HCT116 (cell line): ENCODE data around the gene GNB4. TPM values are rescaled to one million over a fixed set of nuclear protein-coding genes. Genes with fewer than 3 reads are reported as not detected.

ENCODE experiments used
- ATAC-seq: fragments of 200-7000 bp; cut with Tn5 transposase; 2 replicates; pipeline ENCODE4 v1.9.1; 2020; ENCODE audit warnings: mild to moderate bottlenecking, moderate library complexity
- BruUV-seq: library from RNA; stranded (reverse); fragments of 400-500 nt; replicated peaks from 2 replicates; lab custom pipeline; 2021; lab: Mats Ljungman, UMichigan
- CTCF ChIA-PET: fragments of 300-600 bp; sonication (Branson Sonifier 250); formaldehyde crosslinking; loops from one replicate; lab custom pipeline; 2021; ENCODE audit warnings: antibody characterized with exemption; lab: Charles Lee
- POLR2A ChIA-PET: fragments of 300-600, 350-600 bp; sonication (Branson Sonifier 250); formaldehyde crosslinking; loops from one replicate; lab custom pipeline; 2021; ENCODE audit warnings: antibody characterized with exemption; lab: Charles Lee
- RAD21 ChIA-PET, 2 experiments: fragments of 300-600 bp; sonication (Branson Sonifier 250); formaldehyde crosslinking; loops; one replicate each; lab custom pipeline; 2023; ENCODE audit warnings: low total read pairs in 2 of 2; ENCODE audit not compliant: uncharacterized antibody in 2 of 2, unreplicated experiment in 2 of 2, low non-redundant PET in 1 of 2; lab: Charles Lee
- DNase-seq: peaks from one replicate; pipeline ENCODE4 v3.0.0-alpha.2; 2010; ENCODE audit warnings: low read depth, low spot score
- H2AFZ ChIP-seq: fragments of 200-600 bp; shearing (Covaris generic), sonication (generic); 2 replicates; pipeline ENCODE4 v1.6.1; 2017; ENCODE audit warnings: low read depth, mixed run types, mixed read lengths, antibody characterized with exemption, low read length; ENCODE audit not compliant: poor library complexity, severe bottlenecking
- H3K27ac ChIP-seq: 2 replicates; pipeline ENCODE4 v1.5.1; 2012; ENCODE audit warnings: low read depth, low read length
- H3K27me3 ChIP-seq: fragments of 200-600 bp; sonication (generic); 2 replicates; pipeline ENCODE4 v1.6.1; 2016; ENCODE audit warnings: mixed run types, low read length, mixed read lengths; ENCODE audit not compliant: insufficient read depth
- H3K36me3 ChIP-seq, 2 experiments: fragments of 200-500 bp in 1 of 2; fragments of 200-600 bp in 1 of 2; sonication (Bioruptor generic) in 1 of 2; sonication (generic) in 1 of 2; 2 replicates each; pipeline versions ENCODE4 v1.5.1 to v1.6.1; 2014 to 2016; ENCODE audit warnings: low read length in 2 of 2, inconsistent platforms in 1 of 2, mixed read lengths in 1 of 2, mixed run types in 1 of 2; ENCODE audit not compliant: insufficient read depth in 2 of 2, control insufficient read depth in 1 of 2
- H3K4me1 ChIP-seq, 2 experiments: fragments of 200-600 bp in 1 of 2; sonication (generic) in 1 of 2; 2 replicates each; pipeline versions ENCODE4 v1.5.1 to v1.6.1; 2012 to 2017; ENCODE audit warnings: low read length in 2 of 2, inconsistent platforms in 1 of 2, mild to moderate bottlenecking in 1 of 2, mixed read lengths in 1 of 2, mixed run types in 1 of 2, moderate library complexity in 1 of 2; ENCODE audit not compliant: insufficient read depth in 2 of 2, control insufficient read depth in 1 of 2
- H3K4me2 ChIP-seq: fragments of 200-600 bp; sonication (generic); 2 replicates; pipeline ENCODE4 v1.6.1; 2017; ENCODE audit warnings: mixed run types, low read length, mixed read lengths
- H3K4me3 ChIP-seq, 2 experiments: fragments of 200-600 bp in 1 of 2; sonication (generic) in 1 of 2; replicated peaks in 1 of 2; 2 replicates each; pipeline ENCODE4 v1.5.1; 2011 to 2016; ENCODE audit warnings: low read length in 2 of 2, control low read depth in 1 of 2, low read depth in 1 of 2, mild to moderate bottlenecking in 1 of 2, mixed read lengths in 1 of 2, mixed run types in 1 of 2
- H3K79me2 ChIP-seq: fragments of 200-600 bp; sonication (generic); 2 replicates; pipeline ENCODE4 v1.6.1; 2017; ENCODE audit warnings: mild to moderate bottlenecking, mixed run types, low read length, moderate library complexity, mixed read lengths; ENCODE audit not compliant: insufficient read depth
- H3K9ac ChIP-seq: fragments of 200-600 bp; sonication (generic); 2 replicates; pipeline ENCODE4 v1.6.1; 2016; ENCODE audit warnings: low read length, mixed read lengths
- H3K9me2 ChIP-seq: fragments of 200-600 bp; sonication (generic), shearing (Covaris generic); 2 replicates; pipeline ENCODE4 v1.6.1; 2017; ENCODE audit warnings: mixed run types, mild to moderate bottlenecking, moderate library complexity; ENCODE audit not compliant: insufficient read depth
- H3K9me3 ChIP-seq, 2 experiments: fragments of 200-500 bp in 1 of 2; fragments of 200-600 bp in 1 of 2; sonication (Bioruptor generic) in 1 of 2; sonication (generic) in 1 of 2; 2 replicates each; pipeline ENCODE4 v1.6.1; 2014 to 2017; ENCODE audit warnings: low read length in 2 of 2, mixed read lengths in 2 of 2, inconsistent platforms in 1 of 2, low read depth in 1 of 2, mild to moderate bottlenecking in 1 of 2, mixed run types in 1 of 2, moderate library complexity in 1 of 2; ENCODE audit not compliant: control insufficient read depth in 1 of 2, insufficient read depth in 1 of 2
- H4K20me1 ChIP-seq: fragments of 200-600 bp; sonication (generic), shearing (Covaris generic); 2 replicates; pipeline ENCODE4 v1.6.1; 2017; ENCODE audit warnings: mixed run types, mild to moderate bottlenecking, moderate library complexity; ENCODE audit not compliant: insufficient read depth
- CBX3 ChIP-seq: IDR thresholded peaks from 2 replicates; pipeline ENCODE4 v1.6.1; 2012; ENCODE audit warnings: low read depth
- CEBPB ChIP-seq: IDR thresholded peaks from 2 replicates; pipeline ENCODE4 v1.6.1; 2012; ENCODE audit warnings: low read depth
- EZH2 ChIP-seq: fragments of 200-600 bp; sonication (generic); IDR thresholded peaks from 2 replicates; pipeline ENCODE4 v1.6.1; 2017; ENCODE audit warnings: antibody characterized with exemption, mixed run types
- EZH2phosphoT487 ChIP-seq: fragments of 200-600 bp; IDR thresholded peaks from 2 replicates; pipeline ENCODE4 v1.6.1; 2018; ENCODE audit warnings: antibody characterized with exemption, borderline replicate concordance
- FOSL1 ChIP-seq: IDR thresholded peaks from 2 replicates; pipeline ENCODE4 v1.6.1; 2012; ENCODE audit warnings: low read depth
- JUND ChIP-seq: IDR thresholded peaks from 2 replicates; pipeline ENCODE4 v1.6.1; 2012
- RAD21 ChIP-seq: IDR thresholded peaks from 2 replicates; pipeline ENCODE4 v1.6.1; 2012; ENCODE audit warnings: low read depth, mild to moderate bottlenecking
- SRF ChIP-seq: IDR thresholded peaks from 2 replicates; pipeline ENCODE4 v1.6.1; 2012; ENCODE audit warnings: low read depth
- intact Hi-C: fragments of 100-400 bp; cut with micrococcal nuclease; formaldehyde crosslinking; loops from 2 replicates; pipeline ENCODE4 v1.10.0; 2022
- total RNA-seq: library from RNA; stranded (reverse); gene quantifications from one replicate; pipeline ENCODE4 v1.2.1, GENCODE V29; 2021; ENCODE audit not compliant: unreplicated experiment
- TF ChIP-seq, protein P1 (sequence below): IDR thresholded peaks from 2 replicates; pipeline ENCODE4 v1.6.1; 2011; ENCODE audit warnings: mild to moderate bottlenecking, low read length, moderate library complexity; ENCODE audit not compliant: insufficient replicate concordance; ENCODE audit errors: extremely low read depth
- TF ChIP-seq, protein P2 (sequence below): IDR thresholded peaks from 2 replicates; pipeline ENCODE4 v1.6.1; 2012

Gene GNB4
- total RNA-seq, 1 experiment from 2014 or later, result 0.10 TPM

DNA sequence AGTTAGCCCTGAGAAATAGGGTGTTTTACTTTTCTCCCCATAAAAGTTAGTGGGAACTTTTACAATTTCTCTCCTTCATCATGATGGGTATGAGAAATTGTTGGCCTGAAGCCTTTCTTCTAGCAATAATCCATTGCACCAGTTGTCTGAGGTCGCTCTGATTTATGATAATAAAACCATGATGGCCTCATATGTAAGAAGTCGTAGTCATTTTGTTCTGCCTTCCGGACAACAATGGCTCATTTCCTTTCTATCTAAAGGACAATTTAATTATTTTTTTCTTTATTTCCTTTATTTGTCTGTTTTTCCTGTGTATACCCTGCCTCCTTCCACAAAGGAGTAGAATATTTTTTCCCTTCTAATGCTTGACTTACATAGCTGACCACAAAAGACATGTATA is 31.6 kb upstream of the GNB4 start:
- BruUV-seq, result no TSS peak
- RAD21 ChIA-PET, result no interaction called here

DNA sequence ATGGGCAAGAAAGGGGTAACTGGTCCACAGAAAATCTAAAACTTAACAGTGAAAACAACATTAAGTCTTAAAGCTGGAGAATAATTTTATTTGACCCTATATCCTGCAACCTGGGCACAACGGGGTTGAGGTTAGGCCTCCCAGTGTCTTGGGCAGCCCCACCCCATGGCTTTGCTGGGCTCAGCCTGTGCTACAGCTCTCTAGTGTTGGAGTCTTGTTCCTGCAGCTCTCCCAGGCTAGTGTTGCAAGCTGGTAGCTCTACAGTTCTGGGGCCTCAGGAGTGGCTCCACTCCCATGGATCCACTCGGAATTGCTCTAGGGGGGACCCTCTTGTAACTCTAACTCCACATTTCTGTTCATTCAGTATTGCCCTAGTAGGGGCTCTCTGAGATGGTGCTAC is 24.9 kb upstream of the GNB4 start:
- ChIA-PET CTCF (no interaction called here), POLR2A (no interaction called here), RAD21 (no interaction called here)
- Histone ChIP-seq H3K9ac (no peak overlapping the region), H3K36me3 (no peaks in the 10 kb centered on the region), H3K4me2 (no peak overlapping the region), H3K9me3 (no peaks in the 10 kb centered on the region), H4K20me1 (no peaks in the 10 kb centered on the region), H3K27me3 (no peaks in the 10 kb centered on the region), H3K27ac (no peak overlapping the region), H3K9me2 (no peaks in the 10 kb centered on the region), H3K79me2 (no peaks in the 10 kb centered on the region), H3K4me1 (no peaks in the 10 kb centered on the region), H3K4me3 (no peak overlapping the region), H2AFZ (no peak overlapping the region)
- intact Hi-C loops, result no loop called here
- BruUV-seq, result no TSS peak
- DNase-seq (no peak), ATAC-seq (peak; percentile 64)
- TF ChIP-seq JUND, result no peak
- TF ChIP-seq RAD21, result no peak
- TF ChIP-seq, protein P1, sequence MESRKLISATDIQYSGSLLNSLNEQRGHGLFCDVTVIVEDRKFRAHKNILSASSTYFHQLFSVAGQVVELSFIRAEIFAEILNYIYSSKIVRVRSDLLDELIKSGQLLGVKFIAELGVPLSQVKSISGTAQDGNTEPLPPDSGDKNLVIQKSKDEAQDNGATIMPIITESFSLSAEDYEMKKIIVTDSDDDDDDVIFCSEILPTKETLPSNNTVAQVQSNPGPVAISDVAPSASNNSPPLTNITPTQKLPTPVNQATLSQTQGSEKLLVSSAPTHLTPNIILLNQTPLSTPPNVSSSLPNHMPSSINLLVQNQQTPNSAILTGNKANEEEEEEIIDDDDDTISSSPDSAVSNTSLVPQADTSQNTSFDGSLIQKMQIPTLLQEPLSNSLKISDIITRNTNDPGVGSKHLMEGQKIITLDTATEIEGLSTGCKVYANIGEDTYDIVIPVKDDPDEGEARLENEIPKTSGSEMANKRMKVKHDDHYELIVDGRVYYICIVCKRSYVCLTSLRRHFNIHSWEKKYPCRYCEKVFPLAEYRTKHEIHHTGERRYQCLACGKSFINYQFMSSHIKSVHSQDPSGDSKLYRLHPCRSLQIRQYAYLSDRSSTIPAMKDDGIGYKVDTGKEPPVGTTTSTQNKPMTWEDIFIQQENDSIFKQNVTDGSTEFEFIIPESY, result no peak
- TF ChIP-seq, protein P2, sequence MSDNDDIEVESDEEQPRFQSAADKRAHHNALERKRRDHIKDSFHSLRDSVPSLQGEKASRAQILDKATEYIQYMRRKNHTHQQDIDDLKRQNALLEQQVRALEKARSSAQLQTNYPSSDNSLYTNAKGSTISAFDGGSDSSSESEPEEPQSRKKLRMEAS, result no peak
- no peak for TF ChIP-seq EZH2phosphoT487
- no peak for TF ChIP-seq SRF
- no peak for TF ChIP-seq CBX3
- no peak for TF ChIP-seq EZH2
- no peak for TF ChIP-seq CEBPB

More for the DNA sequence above, 31.6 kb upstream of the GNB4 start:
- Histone ChIP-seq H3K36me3 (no peaks in the 10 kb centered on the region), H3K9ac (no peak overlapping the region), H3K4me3 (no peak overlapping the region), H3K9me3 (no peaks in the 10 kb centered on the region), H4K20me1 (no peaks in the 10 kb centered on the region), H3K4me1 (no peaks in the 10 kb centered on the region), H3K27me3 (no peaks in the 10 kb centered on the region), H2AFZ (no peak overlapping the region), H3K79me2 (no peaks in the 10 kb centered on the region), H3K4me2 (no peak overlapping the region), H3K9me2 (no peaks in the 10 kb centered on the region), H3K27ac (no peak overlapping the region)
- CTCF ChIA-PET, result no interaction called here
- DNase-seq, result no peak
- no peak for TF ChIP-seq FOSL1
- no peak for TF ChIP-seq RAD21
- POLR2A ChIA-PET, result no interaction called here
- ATAC-seq, result no peak
- intact Hi-C loops, result no loop called here
